Left lung (tissue), 10 donors: ENCODE measurements around the gene RABGAP1L. TPM values are rescaled to one million over a fixed set of nuclear protein-coding genes. Genes with fewer than 3 reads are reported as not detected.
"Not testable (repeated sequence)": the region's sequence is repeated elsewhere in the genome, so short reads cannot be mapped to it uniquely, and the experiment has no call there.

Experiments used
- ATAC-seq: fragments of 200-7000 bp; cut with Tn5 transposase; one replicate; pipeline ENCODE4 v1.9.1; 2020; ENCODE audit warnings: moderate library complexity
- DNase-seq, 4 donors: peaks; one replicate each; pipeline ENCODE4 v3.0.0-alpha.2; 2013 to 2020
- H3K27ac ChIP-seq, 2 donors: fragments of 200-600 bp; sonication (generic) in 1 of 2; one replicate each; pipeline versions ENCODE4 v1.5.0 to v1.8.0; 2020 to 2021
- H3K27me3 ChIP-seq, 2 donors: fragments of 200-600 bp; sonication (generic) in 1 of 2; one replicate each; pipeline versions ENCODE4 v1.5.0 to v1.8.0; 2020 to 2021
- H3K36me3 ChIP-seq, 2 donors: fragments of 200-600 bp; sonication (generic) in 1 of 2; one replicate each; pipeline versions ENCODE4 v1.5.0 to v1.8.0; 2020 to 2021
- H3K4me1 ChIP-seq, 2 donors: fragments of 200-600 bp; one replicate each; pipeline ENCODE4 v1.8.0; 2021
- H3K4me3 ChIP-seq, 2 donors: fragments of 200-600 bp; sonication (generic) in 1 of 2; one replicate each; pipeline versions ENCODE4 v1.5.0 to v1.8.0; 2020 to 2021; ENCODE audit warnings: mild to moderate bottlenecking in 1 of 2
- H3K9me3 ChIP-seq, 2 donors: fragments of 200-600 bp; sonication (generic) in 1 of 2; one replicate each; pipeline versions ENCODE4 v1.5.0 to v1.8.0; 2020 to 2021
- CTCF ChIP-seq, 2 donors: fragments of 200-600 bp; sonication (generic) in 1 of 2; IDR thresholded peaks; one replicate each; pipeline versions ENCODE4 v1.5.0 to v1.8.0; 2021; ENCODE audit warnings: antibody characterized with exemption in 2 of 2
- intact Hi-C, 2 donors: fragments of 100-400 bp; cut with DNase I; formaldehyde crosslinking; loops; one replicate each; pipeline versions ENCODE4 v1.11.2 to v1.14.2; 2022
- polyA plus RNA-seq, 6 donors: library from polyadenylated mRNA; unstranded; fragments of 120-200 nt; gene quantifications; one replicate each; pipeline ENCODE4 v1.2.1, GENCODE V29; 2013; ENCODE audit not compliant: insufficient read length in 6 of 6
- total RNA-seq, 2 donors: library from RNA; stranded (reverse); fragmentation: NEBNext Ultra II Directional; extraction: Animal tissue kit (Norgen Biotek cat#: 25700); gene quantifications; one replicate each; pipeline ENCODE4 v1.2.1, GENCODE V29; 2021
- donor health status: DM: no; HTN: yes; CAD: no.
- donor health status: DM: no; HTN: no; CAD: no.

RABGAP1L gene
- total and polyA plus RNA-seq, 8 donors, result 40.3 to 67.3 (median 51.4) TPM

- no peak overlapping the region for H3K4me3 ChIP-seq
- no peaks in the 10 kb centered on the region for H3K4me1 ChIP-seq
- H3K9me3 ChIP-seq, result peaks cover 0 to 39% of the 10 kb centered on the region in 2 donors
- H3K27me3 ChIP-seq, result no peaks in the 10 kb centered on the region
- DNase-seq (no peak), ATAC-seq (no peak)
- intact Hi-C loops, result no loop called here
- H3K27ac ChIP-seq, result no peak overlapping the region
- peaks cover 0 to 14% of the 10 kb centered on the region in 2 donors for H3K36me3 ChIP-seq
- TF ChIP-seq CTCF (IDR thresholded peaks at IDR 0.05), result no peak
Measured at GRCh38 chr1:174326278-174326677, 167.0 kb downstream of the RABGAP1L start.

GRCh38 chr1:174333437-174333836 lies 174.1 kb downstream of the RABGAP1L start:
- intact Hi-C loops, result no loop called here
- TF ChIP-seq CTCF (IDR thresholded peaks at IDR 0.05), result no peak

GRCh38 chr1:174337000-174337681 lies 177.8 kb downstream of the RABGAP1L start:
- Histone ChIP-seq H3K4me3 (no peak overlapping the region), H3K27ac (no peak overlapping the region), H3K27me3 (no peaks in the 10 kb centered on the region), H3K36me3 (no peaks in the 10 kb centered on the region), H3K9me3 (no peaks in the 10 kb centered on the region), H3K4me1 (no peaks in the 10 kb centered on the region)
- ATAC-seq, result no peak
- no peak for DNase-seq
- TF ChIP-seq CTCF (IDR thresholded peaks at IDR 0.05), result no peak
- intact Hi-C loops, result no loop called here

More at GRCh38 chr1:174333437-174333836, 174.1 kb downstream of the RABGAP1L start:
- H3K27me3 ChIP-seq, result no peaks in the 10 kb centered on the region
- no peak overlapping the region for H3K27ac ChIP-seq
- no peaks in the 10 kb centered on the region for H3K36me3 ChIP-seq
- no peak overlapping the region for H3K4me3 ChIP-seq
- ATAC-seq (no peak), DNase-seq (no peak)
- no peaks in the 10 kb centered on the region for H3K9me3 ChIP-seq
- H3K4me1 ChIP-seq, result no peaks in the 10 kb centered on the region

GRCh38 chr1:174340404-174340803 lies 181.1 kb downstream of the RABGAP1L start:
- H3K4me1 ChIP-seq, H3K9me3 ChIP-seq, H3K4me3 ChIP-seq, H3K27ac ChIP-seq, intact Hi-C loops, DNase-seq, H3K27me3 ChIP-seq, ATAC-seq, H3K36me3 ChIP-seq: not testable (repeated sequence)

- no peak overlapping the region for H3K4me3 ChIP-seq
- intact Hi-C loops, result no loop called here
- no peak for ATAC-seq
Measured at GRCh38 chr1:174344162-174344561, 184.8 kb downstream of the RABGAP1L start.

More at GRCh38 chr1:174344162-174344561, 184.8 kb downstream of the RABGAP1L start:
- no peak for TF ChIP-seq CTCF (IDR thresholded peaks at IDR 0.05)
- DNase-seq, result no peak
- H3K27me3 ChIP-seq, result no peaks in the 10 kb centered on the region
- H3K9me3 ChIP-seq, result peaks cover 0 to 5% of the 10 kb centered on the region in 2 donors
- no peaks in the 10 kb centered on the region for H3K4me1 ChIP-seq
- no peaks in the 10 kb centered on the region for H3K36me3 ChIP-seq
- H3K27ac ChIP-seq, result no peak overlapping the region
